Ovary (tissue), 9 donors: ENCODE data around the gene SRP54. TPM values are rescaled to one million over a fixed set of nuclear protein-coding genes. Genes with fewer than 3 reads are reported as not detected.

ENCODE experiments used
- DNase-seq, 5 donors: peaks; one replicate each; pipeline ENCODE4 v3.0.0-alpha.2; 2019 to 2020
- H3K27ac ChIP-seq, 2 donors: fragments of 200-600 bp; one replicate each; pipeline versions ENCODE4 v1.5.1 to v1.8.0; 2019 to 2022
- H3K27me3 ChIP-seq: fragments of 200-600 bp; one replicate; pipeline ENCODE4 v1.8.0; 2022
- H3K36me3 ChIP-seq: fragments of 200-600 bp; sonication (generic); one replicate; pipeline ENCODE4 v1.5.1; 2019
- H3K4me1 ChIP-seq: one replicate; pipeline ENCODE4 v1.8.1; 2013; ENCODE audit warnings: mild to moderate bottlenecking, moderate library complexity; ENCODE audit not compliant: insufficient read depth
- H3K4me3 ChIP-seq: fragments of 200-600 bp; sonication (generic); one replicate; pipeline ENCODE4 v1.5.1; 2017
- H3K9me3 ChIP-seq, 2 donors: fragments of 200-600 bp in 1 of 2; sonication (generic) in 1 of 2; one replicate each; pipeline versions ENCODE4 v1.5.1 to v1.8.1; 2013 to 2019; ENCODE audit warnings: mild to moderate bottlenecking in 1 of 2, moderate library complexity in 1 of 2
- EP300 ChIP-seq: sonication (generic); formaldehyde crosslinking; IDR thresholded peaks from one replicate; pipeline ENCODE4 v1.6.1; 2017; ENCODE audit warnings: antibody characterized with exemption
- POLR2A ChIP-seq: fragments of 450-650 bp; IDR thresholded peaks from one replicate; pipeline ENCODE4 v1.6.1; 2017; ENCODE audit warnings: antibody characterized with exemption, mild to moderate bottlenecking, moderate library complexity
- WGBS, 3 donors: extraction: QIAGEN DNeasy Blood & Tissue Kit in 1 of 3; methylation state at CpG; one replicate each; pipeline versions ENCODE4 v1.1.5 to v1.1.7; 2013 to 2017; 5-methylcytosine and 5-hydroxymethylcytosine counted together
- intact Hi-C, 4 donors: fragments of 100-400 bp; cut with DNase I; formaldehyde crosslinking; loops; one replicate each; pipeline versions ENCODE4 v1.11.0 to v1.15.1; 2022 to 2023
- polyA plus RNA-seq, 2 donors: library from polyadenylated mRNA; stranded (reverse); fragments of 200-250 nt in 1 of 2; fragments of 350-450 nt in 1 of 2; fragmentation: Illumina TruSeq in 1 of 2; extraction: RNeasy Lipid Tissue Mini Kit (QIAGEN cat#74804) in 1 of 2; gene quantifications; one replicate each; pipeline ENCODE4 v1.2.3, GENCODE V29; 2013 to 2014
- total RNA-seq, 7 donors: library from RNA; depleted of rRNA in 2 of 7; stranded (reverse); fragments of >200 nt in 2 of 7; fragmentation: NEBNext Ultra II Directional in 3 of 7; extraction: Animal tissue kit (Norgen Biotek cat#: 25700) in 3 of 7; gene quantifications; one replicate each; pipeline versions ENCODE4 v1.1.0 to v1.2.4, GENCODE V29; 2016 to 2023
- TF ChIP-seq, protein P1 (sequence below), 3 donors: fragments of 450-650 bp in 2 of 3; fragments of 200-600 bp in 1 of 3; IDR thresholded peaks; one replicate each; pipeline versions ENCODE4 v1.5.1 to v1.8.0; 2016 to 2022; ENCODE audit warnings: antibody characterized with exemption in 3 of 3, mild to moderate bottlenecking in 1 of 3
- donor health status: DM: no; HTN: no; CAD: no; lungs with moderate emphysema.
- donor health status: DM: no; HTN: no; CAD: no.
- donor health status: Bipolar disorder and iron deficiency.
- donor health status: DM: yes; HTN: yes; CAD: no.
- donor health status: DM: no; HTN: no; CAD: no.
- donor health status: DM: yes; HTN: yes; CAD: no.

The SRP54 gene
- total and polyA plus RNA-seq, 9 donors, result 25.9 to 61.6 (median 37.3) TPM

DNA sequence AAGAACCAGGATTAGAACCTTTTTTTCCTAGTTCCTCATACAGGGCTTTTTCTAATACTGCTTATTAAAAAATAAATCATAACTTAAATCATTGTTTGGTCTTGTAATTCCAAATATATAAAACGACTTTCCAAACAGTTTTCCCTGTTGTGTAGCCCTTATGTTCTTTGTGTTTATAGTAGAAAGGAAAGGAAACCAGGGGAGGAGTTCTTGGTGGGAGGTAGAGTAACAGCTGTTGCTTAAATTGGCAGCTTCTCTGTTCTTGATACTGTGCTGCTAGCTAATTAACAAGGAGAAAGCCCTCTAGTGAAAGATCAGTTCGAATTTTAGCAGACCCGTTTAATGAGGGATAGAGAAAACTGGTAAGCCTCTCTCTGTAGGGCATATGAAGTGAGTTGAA lies 15.0 kb downstream of the SRP54 start:
- Histone ChIP-seq H3K4me1 (no peaks in the 10 kb centered on the region), H3K27me3 (no peaks in the 10 kb centered on the region), H3K9me3 (no peaks in the 10 kb centered on the region), H3K4me3 (no peak overlapping the region), H3K36me3 (no peaks in the 10 kb centered on the region), H3K27ac (no peak overlapping the region)
- TF ChIP-seq, protein P1, sequence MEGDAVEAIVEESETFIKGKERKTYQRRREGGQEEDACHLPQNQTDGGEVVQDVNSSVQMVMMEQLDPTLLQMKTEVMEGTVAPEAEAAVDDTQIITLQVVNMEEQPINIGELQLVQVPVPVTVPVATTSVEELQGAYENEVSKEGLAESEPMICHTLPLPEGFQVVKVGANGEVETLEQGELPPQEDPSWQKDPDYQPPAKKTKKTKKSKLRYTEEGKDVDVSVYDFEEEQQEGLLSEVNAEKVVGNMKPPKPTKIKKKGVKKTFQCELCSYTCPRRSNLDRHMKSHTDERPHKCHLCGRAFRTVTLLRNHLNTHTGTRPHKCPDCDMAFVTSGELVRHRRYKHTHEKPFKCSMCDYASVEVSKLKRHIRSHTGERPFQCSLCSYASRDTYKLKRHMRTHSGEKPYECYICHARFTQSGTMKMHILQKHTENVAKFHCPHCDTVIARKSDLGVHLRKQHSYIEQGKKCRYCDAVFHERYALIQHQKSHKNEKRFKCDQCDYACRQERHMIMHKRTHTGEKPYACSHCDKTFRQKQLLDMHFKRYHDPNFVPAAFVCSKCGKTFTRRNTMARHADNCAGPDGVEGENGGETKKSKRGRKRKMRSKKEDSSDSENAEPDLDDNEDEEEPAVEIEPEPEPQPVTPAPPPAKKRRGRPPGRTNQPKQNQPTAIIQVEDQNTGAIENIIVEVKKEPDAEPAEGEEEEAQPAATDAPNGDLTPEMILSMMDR (IDR thresholded peaks at IDR 0.05), result no peak
- TF ChIP-seq POLR2A, result no peak
- TF ChIP-seq EP300, result no peak
- WGBS, 3 donors, result 4 to 14% (median 4%) methylated on average over 3 of the region's 3 CpGs
- DNase-seq, result no peak
- intact Hi-C loops, result no loop called here

DNA sequence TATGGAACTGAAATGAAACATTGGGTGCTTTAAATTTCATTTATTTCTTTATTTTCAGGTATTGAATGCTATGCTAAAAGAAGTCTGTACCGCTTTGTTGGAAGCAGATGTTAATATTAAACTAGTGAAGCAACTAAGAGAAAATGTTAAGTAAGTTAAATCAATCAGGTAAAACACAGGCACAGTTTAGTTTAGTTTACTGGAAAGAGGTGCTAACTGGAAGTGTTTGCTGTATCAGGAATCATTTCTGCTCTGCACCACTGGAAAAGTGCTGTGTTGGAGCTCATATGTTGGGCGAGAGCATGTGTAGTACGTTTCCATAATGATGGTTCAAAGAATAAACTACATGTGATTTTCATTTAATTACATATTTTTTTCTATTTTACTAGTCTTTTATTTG lies 16.7 kb downstream of the SRP54 start:
- H3K36me3 ChIP-seq, result no peaks in the 10 kb centered on the region

DNA sequence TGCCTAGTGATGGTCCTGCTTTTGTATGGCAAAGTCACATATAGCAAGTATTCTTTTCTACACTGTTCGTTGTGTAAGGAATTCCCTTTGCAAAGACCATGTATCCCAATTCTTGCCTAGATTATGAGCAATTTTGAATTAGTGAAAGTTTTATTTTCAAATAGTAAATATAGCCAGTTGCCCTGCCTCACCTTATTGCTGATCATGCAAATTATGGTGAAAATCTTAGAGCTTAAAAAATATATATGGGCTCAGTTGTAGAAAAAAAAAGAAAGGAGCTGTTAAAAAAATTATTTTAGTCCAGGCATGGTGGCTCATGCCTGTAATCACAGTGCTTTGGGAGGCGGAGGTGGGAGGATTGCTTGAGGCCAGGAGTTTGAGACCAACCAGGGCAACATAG lies 18.8 kb downstream of the SRP54 start:
- H3K27ac ChIP-seq, result no peak overlapping the region
- TF ChIP-seq EP300 (no peak), POLR2A (no peak)
- TF ChIP-seq, protein P1 (IDR thresholded peaks at IDR 0.05), result no peak
- no peak overlapping the region for H3K4me3 ChIP-seq
- H3K27me3 ChIP-seq, result no peaks in the 10 kb centered on the region
- no peak for DNase-seq
- no peaks in the 10 kb centered on the region for H3K4me1 ChIP-seq
- WGBS, 3 donors, result 95 to 97% (median 95%) methylated on average over 2 of the region's 2 CpGs
- H3K36me3 ChIP-seq, result no peaks in the 10 kb centered on the region
- intact Hi-C loops, result no loop called here
- H3K9me3 ChIP-seq, result no peaks in the 10 kb centered on the region

More for the DNA sequence above, 16.7 kb downstream of the SRP54 start:
- Histone ChIP-seq H3K4me1 (no peaks in the 10 kb centered on the region), H3K9me3 (no peaks in the 10 kb centered on the region), H3K27me3 (no peaks in the 10 kb centered on the region), H3K4me3 (no peak overlapping the region), H3K27ac (no peak overlapping the region)
- no peak for DNase-seq
- TF ChIP-seq, protein P1 (IDR thresholded peaks at IDR 0.05), result no peak
- TF ChIP-seq EP300 (no peak), POLR2A (no peak)
- intact Hi-C loops, result no loop called here
- 96% methylated on average over 3 of the region's 3 CpGs for WGBS, 3 donors

DNA sequence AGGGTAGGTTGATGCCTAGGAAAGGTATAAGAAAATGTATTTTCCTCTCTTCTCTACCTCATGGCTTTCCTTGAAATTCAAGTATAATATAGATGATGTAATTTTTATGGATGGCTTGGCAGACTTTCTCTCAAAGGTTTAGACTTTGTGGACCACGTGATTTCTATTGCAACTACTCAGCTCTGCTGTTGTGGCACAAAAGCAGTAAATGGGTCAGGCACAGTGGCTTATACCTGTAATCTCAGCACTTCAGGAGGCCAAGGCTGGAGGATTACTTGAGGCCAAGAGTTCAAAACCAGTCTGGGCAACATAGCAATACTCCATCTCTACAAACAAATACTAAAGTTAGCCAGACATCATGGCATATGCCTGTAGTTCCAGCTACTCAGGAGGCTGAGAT lies 22.0 kb downstream of the SRP54 start:
- H3K27me3 ChIP-seq, result no peaks in the 10 kb centered on the region
- H3K36me3 ChIP-seq, result no peaks in the 10 kb centered on the region
- intact Hi-C loops, result no loop called here
- TF ChIP-seq, protein P1 (IDR thresholded peaks at IDR 0.05), result no peak
- no peak for TF ChIP-seq POLR2A
- TF ChIP-seq EP300, result no peak
- no peak overlapping the region for H3K27ac ChIP-seq
- 85 to 92% (median 87%) methylated on average over 1 of the region's 1 CpG for WGBS, 3 donors
- H3K4me3 ChIP-seq, result no peak overlapping the region
- no peaks in the 10 kb centered on the region for H3K4me1 ChIP-seq
- DNase-seq, result no peak
- no peaks in the 10 kb centered on the region for H3K9me3 ChIP-seq

DNA sequence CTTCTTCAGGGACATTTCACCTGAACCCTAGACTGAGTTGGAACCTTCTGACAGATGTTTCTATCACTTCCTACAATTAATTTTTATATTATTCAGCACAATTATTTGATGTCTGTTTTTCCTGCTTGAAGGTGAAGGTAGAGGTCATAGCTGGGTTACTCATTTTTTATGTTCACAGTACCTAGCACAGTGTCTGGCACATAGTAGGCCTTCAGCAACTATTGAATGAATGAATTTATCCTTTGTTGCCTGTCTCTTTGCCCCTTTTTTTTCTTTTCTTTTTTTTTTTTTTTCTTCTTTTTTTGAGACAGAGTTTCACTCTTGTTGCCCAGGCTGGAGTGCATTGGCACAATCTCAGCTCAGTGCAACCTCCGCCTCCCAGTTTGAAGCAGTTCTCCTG lies 33.8 kb downstream of the SRP54 start:
- TF ChIP-seq EP300, result no peak
- TF ChIP-seq, protein P1 (IDR thresholded peaks at IDR 0.05), result no peak
- no peak for TF ChIP-seq POLR2A
- Histone ChIP-seq H3K4me1 (no peaks in the 10 kb centered on the region), H3K9me3 (no peaks in the 10 kb centered on the region), H3K4me3 (no peak overlapping the region), H3K27me3 (no peaks in the 10 kb centered on the region), H3K36me3 (no peaks in the 10 kb centered on the region), H3K27ac (no peak overlapping the region)
- WGBS, 3 donors, result 96 to 100% (median 97%) methylated on average over 1 of the region's 1 CpG
- DNase-seq, result no peak
- intact Hi-C loops, result no loop called here
